C4-2B (cell line): ENCODE measurements around the gene SYT1.

Experiments
- ZFX ChIP-seq: fragments of 450-650 bp; IDR thresholded peaks from 2 replicates; pipeline ENCODE4 v1.6.1; 2017
- TF ChIP-seq, protein P1 (sequence below): fragments of 450-650 bp; conservative IDR thresholded peaks from 2 replicates; pipeline ENCODE4 v1.5.1; 2017; ENCODE audit warnings: mild to moderate bottlenecking

DNA sequence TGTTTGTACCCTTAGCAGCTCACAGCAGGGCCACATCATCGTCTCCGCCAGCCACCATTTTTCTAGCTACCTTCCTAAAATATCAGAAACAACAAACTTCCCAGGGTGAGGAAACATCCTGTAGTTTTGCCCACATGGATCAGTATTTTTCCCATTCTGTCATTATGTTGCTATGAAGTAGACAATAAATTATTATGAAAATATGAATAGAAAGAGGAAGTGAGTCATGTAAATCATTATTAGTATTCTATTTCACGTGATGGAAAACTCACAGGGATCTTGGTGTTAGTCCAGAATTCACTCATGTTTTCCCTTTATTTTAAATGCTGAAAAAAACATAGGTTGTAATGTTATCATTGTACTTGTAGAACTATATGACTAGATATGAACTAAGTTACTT lies 319.4 kb downstream of the SYT1 start:
- TF ChIP-seq, protein P1, sequence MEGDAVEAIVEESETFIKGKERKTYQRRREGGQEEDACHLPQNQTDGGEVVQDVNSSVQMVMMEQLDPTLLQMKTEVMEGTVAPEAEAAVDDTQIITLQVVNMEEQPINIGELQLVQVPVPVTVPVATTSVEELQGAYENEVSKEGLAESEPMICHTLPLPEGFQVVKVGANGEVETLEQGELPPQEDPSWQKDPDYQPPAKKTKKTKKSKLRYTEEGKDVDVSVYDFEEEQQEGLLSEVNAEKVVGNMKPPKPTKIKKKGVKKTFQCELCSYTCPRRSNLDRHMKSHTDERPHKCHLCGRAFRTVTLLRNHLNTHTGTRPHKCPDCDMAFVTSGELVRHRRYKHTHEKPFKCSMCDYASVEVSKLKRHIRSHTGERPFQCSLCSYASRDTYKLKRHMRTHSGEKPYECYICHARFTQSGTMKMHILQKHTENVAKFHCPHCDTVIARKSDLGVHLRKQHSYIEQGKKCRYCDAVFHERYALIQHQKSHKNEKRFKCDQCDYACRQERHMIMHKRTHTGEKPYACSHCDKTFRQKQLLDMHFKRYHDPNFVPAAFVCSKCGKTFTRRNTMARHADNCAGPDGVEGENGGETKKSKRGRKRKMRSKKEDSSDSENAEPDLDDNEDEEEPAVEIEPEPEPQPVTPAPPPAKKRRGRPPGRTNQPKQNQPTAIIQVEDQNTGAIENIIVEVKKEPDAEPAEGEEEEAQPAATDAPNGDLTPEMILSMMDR = no peak
- no peak for TF ChIP-seq ZFX
